CD8-positive, alpha-beta memory T cell (primary cell): ENCODE measurements around the gene MMP1. TPM values are rescaled to one million over a fixed set of nuclear protein-coding genes. Genes with fewer than 3 reads are reported as not detected.

Experiments used
- CTCF ChIA-PET: fragments of 350-600 bp; sonication (Branson Sonifier 250); formaldehyde crosslinking; loops from one replicate; lab custom pipeline; 2021; ENCODE audit warnings: antibody characterized with exemption; lab: Charles Lee
- POLR2A ChIA-PET: fragments of 350-600 bp; sonication (Branson Sonifier 250); formaldehyde crosslinking; loops from one replicate; lab custom pipeline; 2021; ENCODE audit warnings: antibody characterized with exemption; lab: Charles Lee
- DNase-seq, 5 donors: peaks; one replicate each; pipeline versions ENCODE4 v3.0.0 to v3.0.0-alpha.2; 2020 to 2022; ENCODE audit warnings: mixed read lengths in 1 of 5
- H3K27ac ChIP-seq: one replicate; pipeline ENCODE4 v1.7.0; 2013; ENCODE audit warnings: low read depth, mild to moderate bottlenecking, low read length, moderate library complexity
- H3K27me3 ChIP-seq: 2 replicates; pipeline ENCODE4 v1.7.0; 2013; ENCODE audit warnings: low read length, mild to moderate bottlenecking; ENCODE audit not compliant: insufficient read depth, poor library complexity, severe bottlenecking
- H3K36me3 ChIP-seq: 2 replicates; pipeline ENCODE4 v1.7.0; 2013; ENCODE audit warnings: mild to moderate bottlenecking, low read length, moderate library complexity; ENCODE audit not compliant: insufficient read depth
- H3K4me1 ChIP-seq: 2 replicates; pipeline ENCODE4 v1.7.0; 2013; ENCODE audit warnings: mild to moderate bottlenecking, low read length, moderate library complexity; ENCODE audit not compliant: insufficient read depth
- H3K4me3 ChIP-seq: 2 replicates; pipeline ENCODE4 v1.7.0; 2013; ENCODE audit warnings: mild to moderate bottlenecking, low read length
- H3K9me3 ChIP-seq: 2 replicates; pipeline ENCODE4 v1.7.0; 2013; ENCODE audit warnings: mild to moderate bottlenecking, low read length
- H3K27ac Mint-ChIP-seq, 8 donors: one replicate each; pipeline ENCODE4 v1.8.0; 2020 to 2021; ENCODE audit warnings: mixed read lengths in 8 of 8, mild to moderate bottlenecking in 6 of 8, inconsistent platforms in 3 of 8, moderate library complexity in 3 of 8
- H3K27me3 Mint-ChIP-seq, 2 donors: one replicate each; pipeline ENCODE4 v1.8.0; 2020 to 2021; ENCODE audit warnings: mixed read lengths in 2 of 2, mild to moderate bottlenecking in 1 of 2, moderate library complexity in 1 of 2
- H3K36me3 Mint-ChIP-seq, 3 donors: one replicate each; pipeline ENCODE4 v1.8.0; 2020 to 2021; ENCODE audit warnings: mixed read lengths in 3 of 3, inconsistent platforms in 1 of 3, mild to moderate bottlenecking in 1 of 3
- H3K4me1 Mint-ChIP-seq, 3 donors: one replicate each; pipeline ENCODE4 v1.8.0; 2020 to 2021; ENCODE audit warnings: mixed read lengths in 3 of 3, inconsistent platforms in 1 of 3, mild to moderate bottlenecking in 1 of 3
- H3K4me3 Mint-ChIP-seq, 7 donors: one replicate each; pipeline ENCODE4 v1.8.0; 2020 to 2021; ENCODE audit warnings: mixed read lengths in 7 of 7, mild to moderate bottlenecking in 6 of 7, moderate library complexity in 4 of 7, inconsistent platforms in 2 of 7
- H3K9me3 Mint-ChIP-seq, 5 donors: one replicate each; pipeline ENCODE4 v1.8.0; 2020 to 2022; ENCODE audit warnings: mixed read lengths in 5 of 5, mild to moderate bottlenecking in 3 of 5, moderate library complexity in 2 of 5, inconsistent platforms in 1 of 5
- polyA plus RNA-seq: library from polyadenylated mRNA; unstranded; fragments of 300-500 nt; fragmentation: Illumina TruSeq; gene quantifications from one replicate; pipeline ENCODE4 v1.2.3, GENCODE V29; 2021
- total RNA-seq, 2 experiments: library from RNA; stranded (reverse); gene quantifications; one replicate each; pipeline ENCODE4 v1.2.3, GENCODE V29; 2021

MMP1 gene
- total and polyA plus RNA-seq, 3 experiments from 2014 or later: not detected

GRCh38 chr11:102819491-102819890 is 21.5 kb upstream of the MMP1 start:
- Histone ChIP-seq H3K4me1 (no peaks in the 10 kb centered on the region), H3K9me3 (no peaks in the 10 kb centered on the region), H3K36me3 (no peaks in the 10 kb centered on the region), H3K27ac (no peak overlapping the region), H3K27me3 (no peaks in the 10 kb centered on the region), H3K4me3 (no peak overlapping the region)
- ChIA-PET POLR2A (no interaction called here), CTCF (no interaction called here)
- H3K27me3 Mint-ChIP-seq: peaks cover 0 to 2% of the 10 kb centered on the region in 2 donors
- no peak overlapping the region for H3K27ac Mint-ChIP-seq
- no peak overlapping the region for H3K4me3 Mint-ChIP-seq
- H3K9me3 Mint-ChIP-seq: peaks cover 2 to 18% (median 9%) of the 10 kb centered on the region in 5 donors
- H3K36me3 Mint-ChIP-seq: no peaks in the 10 kb centered on the region
- DNase-seq: no peak
- H3K4me1 Mint-ChIP-seq: no peaks in the 10 kb centered on the region

GRCh38 chr11:102813484-102813883 is 15.5 kb upstream of the MMP1 start:
- no peaks in the 10 kb centered on the region for H3K36me3 Mint-ChIP-seq
- H3K4me1 ChIP-seq: no peaks in the 10 kb centered on the region
- H3K4me3 Mint-ChIP-seq: no peak overlapping the region
- peaks cover 3 to 19% (median 9%) of the 10 kb centered on the region in 5 donors for H3K9me3 Mint-ChIP-seq
- ChIA-PET CTCF (no interaction called here), POLR2A (no interaction called here)
- H3K4me3 ChIP-seq: no peak overlapping the region
- H3K4me1 Mint-ChIP-seq: no peaks in the 10 kb centered on the region
- no peak for DNase-seq
- peaks cover 0 to 6% of the 10 kb centered on the region in 2 donors for H3K27me3 Mint-ChIP-seq
- H3K27me3 ChIP-seq: no peaks in the 10 kb centered on the region
- no peaks in the 10 kb centered on the region for H3K9me3 ChIP-seq
- H3K27ac ChIP-seq: no peak overlapping the region
- no peaks in the 10 kb centered on the region for H3K36me3 ChIP-seq
- no peak overlapping the region for H3K27ac Mint-ChIP-seq

- Mint-ChIP-seq H3K27me3 (peaks cover 5 to 6% of the 10 kb centered on the region in 2 donors), H3K9me3 (peaks cover 0 to 13% (median 8%) of the 10 kb centered on the region in 5 donors), H3K4me1 (no peaks in the 10 kb centered on the region), H3K4me3 (no peak overlapping the region), H3K36me3 (no peaks in the 10 kb centered on the region), H3K27ac (no peak overlapping the region)
- Histone ChIP-seq H3K4me1 (no peaks in the 10 kb centered on the region), H3K36me3 (no peaks in the 10 kb centered on the region), H3K27ac (no peak overlapping the region), H3K27me3 (no peaks in the 10 kb centered on the region), H3K4me3 (no peak overlapping the region), H3K9me3 (no peaks in the 10 kb centered on the region)
- no peak for DNase-seq
- POLR2A ChIA-PET: no interaction called here
- CTCF ChIA-PET: no interaction called here
These were observed 14.2 kb upstream of the MMP1 start for GRCh38 chr11:102812188-102812587.

- DNase-seq: no peak
- Histone ChIP-seq H3K4me1 (no peaks in the 10 kb centered on the region), H3K36me3 (no peaks in the 10 kb centered on the region), H3K27ac (no peak overlapping the region), H3K4me3 (no peak overlapping the region), H3K9me3 (no peaks in the 10 kb centered on the region), H3K27me3 (no peaks in the 10 kb centered on the region)
- ChIA-PET CTCF (no interaction called here), POLR2A (no interaction called here)
- H3K9me3 Mint-ChIP-seq: peaks cover 0 to 6% (median 3%) of the 10 kb centered on the region in 5 donors
- no peak overlapping the region for H3K27ac Mint-ChIP-seq
- no peak overlapping the region for H3K4me3 Mint-ChIP-seq
- H3K4me1 Mint-ChIP-seq: no peaks in the 10 kb centered on the region
- no peaks in the 10 kb centered on the region for H3K36me3 Mint-ChIP-seq
- peaks cover 6 to 9% of the 10 kb centered on the region in 2 donors for H3K27me3 Mint-ChIP-seq
These were observed 13.1 kb upstream of the MMP1 start for GRCh38 chr11:102810950-102811660.

- Histone ChIP-seq H3K4me3 (no peak overlapping the region), H3K36me3 (no peaks in the 10 kb centered on the region), H3K9me3 (no peaks in the 10 kb centered on the region), H3K27me3 (no peaks in the 10 kb centered on the region), H3K27ac (no peak overlapping the region), H3K4me1 (no peaks in the 10 kb centered on the region)
- peaks cover 0 to 7% (median 0%) of the 10 kb centered on the region in 5 donors for H3K9me3 Mint-ChIP-seq
- no peaks in the 10 kb centered on the region for H3K36me3 Mint-ChIP-seq
- no peak overlapping the region for H3K4me3 Mint-ChIP-seq
- H3K4me1 Mint-ChIP-seq: no peaks in the 10 kb centered on the region
- CTCF ChIA-PET: no interaction called here
- POLR2A ChIA-PET: no interaction called here
- H3K27me3 Mint-ChIP-seq: peaks cover 6 to 13% of the 10 kb centered on the region in 2 donors
- H3K27ac Mint-ChIP-seq: no peak overlapping the region
- no peak for DNase-seq
These were observed 12.0 kb upstream of the MMP1 start for GRCh38 chr11:102809971-102810370.

- H3K36me3 ChIP-seq: no peaks in the 10 kb centered on the region
- H3K4me3 ChIP-seq: no peak overlapping the region
- ChIA-PET POLR2A (no interaction called here), CTCF (no interaction called here)
- H3K9me3 Mint-ChIP-seq: peaks cover 0 to 14% (median 0%) of the 10 kb centered on the region in 5 donors
- H3K27ac Mint-ChIP-seq: no peak overlapping the region
- peaks cover 2 to 26% of the 10 kb centered on the region in 2 donors for H3K27me3 Mint-ChIP-seq
- no peak for DNase-seq
- no peaks in the 10 kb centered on the region for H3K4me1 Mint-ChIP-seq
- H3K36me3 Mint-ChIP-seq: no peaks in the 10 kb centered on the region
- no peaks in the 10 kb centered on the region for H3K9me3 ChIP-seq
- H3K4me1 ChIP-seq: no peaks in the 10 kb centered on the region
- no peaks in the 10 kb centered on the region for H3K27me3 ChIP-seq
- no peak overlapping the region for H3K4me3 Mint-ChIP-seq
- H3K27ac ChIP-seq: no peak overlapping the region
These were observed 10.0 kb upstream of the MMP1 start for GRCh38 chr11:102807921-102808320.

GRCh38 chr11:102806296-102806695 is 8.3 kb upstream of the MMP1 start:
- Mint-ChIP-seq H3K27ac (no peak overlapping the region), H3K36me3 (no peaks in the 10 kb centered on the region), H3K4me1 (no peaks in the 10 kb centered on the region), H3K4me3 (no peak overlapping the region), H3K27me3 (peaks cover 2 to 31% of the 10 kb centered on the region in 2 donors), H3K9me3 (peaks cover 0 to 14% (median 0%) of the 10 kb centered on the region in 5 donors)
- H3K36me3 ChIP-seq: no peaks in the 10 kb centered on the region
- DNase-seq: no peak
- ChIA-PET POLR2A (no interaction called here), CTCF (no interaction called here)
- H3K9me3 ChIP-seq: no peaks in the 10 kb centered on the region
- no peak overlapping the region for H3K4me3 ChIP-seq
- no peak overlapping the region for H3K27ac ChIP-seq
- no peaks in the 10 kb centered on the region for H3K4me1 ChIP-seq
- H3K27me3 ChIP-seq: no peaks in the 10 kb centered on the region

- H3K27ac ChIP-seq: no peak overlapping the region
- no peak for DNase-seq
- no peaks in the 10 kb centered on the region for H3K9me3 ChIP-seq
- Mint-ChIP-seq H3K27ac (no peak overlapping the region), H3K36me3 (no peaks in the 10 kb centered on the region), H3K9me3 (peaks cover 0 to 10% (median 0%) of the 10 kb centered on the region in 5 donors), H3K27me3 (peaks cover 0 to 33% of the 10 kb centered on the region in 2 donors), H3K4me1 (no peaks in the 10 kb centered on the region), H3K4me3 (no peak overlapping the region)
- no peaks in the 10 kb centered on the region for H3K36me3 ChIP-seq
- H3K4me3 ChIP-seq: no peak overlapping the region
- no peaks in the 10 kb centered on the region for H3K4me1 ChIP-seq
- POLR2A ChIA-PET: no interaction called here
- CTCF ChIA-PET: no interaction called here
- H3K27me3 ChIP-seq: no peaks in the 10 kb centered on the region
These were observed 4.4 kb upstream of the MMP1 start for GRCh38 chr11:102802341-102802740.
